GM21367 (cell line): ENCODE data around the gene RPS6KA5.

Source experiments
- ATAC-seq: cut with Tn5 transposase; IDR thresholded peaks from one replicate; pipeline ENCODE4 v1.9.1; 2021; ENCODE audit not compliant: unreplicated experiment

The RPS6KA5 gene

GRCh38 chr14:91029456-91030217, 30.8 kb downstream of the RPS6KA5 start:
- ATAC-seq, result no peak

- no peak for ATAC-seq
Measured at GRCh38 chr14:91027561-91027960, 32.9 kb downstream of the RPS6KA5 start.

- peak; percentile 86 for ATAC-seq
Measured at GRCh38 chr14:91022622-91023028, 37.8 kb downstream of the RPS6KA5 start.

- ATAC-seq, result peak; percentile 40
Measured at GRCh38 chr14:91021991-91022621, 38.3 kb downstream of the RPS6KA5 start.

- ATAC-seq, result no peak
Measured at GRCh38 chr14:91021115-91021514, 39.3 kb downstream of the RPS6KA5 start.

- ATAC-seq, result no peak
Measured at GRCh38 chr14:91019673-91020072, 40.8 kb downstream of the RPS6KA5 start.

GRCh38 chr14:91018481-91018880, 42.0 kb downstream of the RPS6KA5 start:
- no peak for ATAC-seq

GRCh38 chr14:91016800-91017410, 43.5 kb downstream of the RPS6KA5 start:
- no peak for ATAC-seq

GRCh38 chr14:91015435-91015834, 45.0 kb downstream of the RPS6KA5 start:
- no peak for ATAC-seq

GRCh38 chr14:91012045-91012444, 48.4 kb downstream of the RPS6KA5 start:
- ATAC-seq, result no peak

- ATAC-seq, result no peak
Measured at GRCh38 chr14:91010153-91010533, 50.3 kb downstream of the RPS6KA5 start.

- ATAC-seq, result peak; percentile 90
Measured at GRCh38 chr14:91009501-91010152, 50.8 kb downstream of the RPS6KA5 start.

- no peak for ATAC-seq
Measured at GRCh38 chr14:91008759-91009409, 51.6 kb downstream of the RPS6KA5 start.

GRCh38 chr14:91005716-91006115, 54.7 kb downstream of the RPS6KA5 start:
- no peak for ATAC-seq

GRCh38 chr14:91004987-91005386, 55.5 kb downstream of the RPS6KA5 start:
- no peak for ATAC-seq

GRCh38 chr14:90999299-90999698, 61.1 kb downstream of the RPS6KA5 start:
- ATAC-seq, result no peak

- ATAC-seq, result no peak
Measured at GRCh38 chr14:90996967-90997366, 63.5 kb downstream of the RPS6KA5 start.

- ATAC-seq, result no peak
Measured at GRCh38 chr14:90995785-90996184, 64.7 kb downstream of the RPS6KA5 start.

GRCh38 chr14:90993792-90994191, 66.6 kb downstream of the RPS6KA5 start:
- no peak for ATAC-seq

- ATAC-seq, result no peak
Measured at GRCh38 chr14:90991690-90992443, 68.6 kb downstream of the RPS6KA5 start.
